C4-2B (cell line): ENCODE data around the gene CALR3.
"Not testable (repeated sequence)": the region's sequence is repeated elsewhere in the genome, so short reads cannot be mapped to it uniquely, and the experiment has no call there.

ENCODE experiments used
- CTCF ChIP-seq: fragments of 450-650 bp; conservative IDR thresholded peaks from 2 replicates; pipeline ENCODE4 v1.5.1; 2017; ENCODE audit warnings: mild to moderate bottlenecking
- ZFX ChIP-seq: fragments of 450-650 bp; IDR thresholded peaks from 2 replicates; pipeline ENCODE4 v1.6.1; 2017

- TF ChIP-seq CTCF, ZFX: not testable (repeated sequence)
These were observed 10.2 kb upstream of the CALR3 start for GRCh38 chr19:16506161-16506560.
